Measurements from ENCODE around the gene GRK5. TPM values are rescaled to one million over a fixed set of nuclear protein-coding genes. Genes with fewer than 3 reads are reported as not detected.

GRK5 gene
- polyA plus RNA-seq, 1 donor from 2014 or later: 34.9 TPM

DNA sequence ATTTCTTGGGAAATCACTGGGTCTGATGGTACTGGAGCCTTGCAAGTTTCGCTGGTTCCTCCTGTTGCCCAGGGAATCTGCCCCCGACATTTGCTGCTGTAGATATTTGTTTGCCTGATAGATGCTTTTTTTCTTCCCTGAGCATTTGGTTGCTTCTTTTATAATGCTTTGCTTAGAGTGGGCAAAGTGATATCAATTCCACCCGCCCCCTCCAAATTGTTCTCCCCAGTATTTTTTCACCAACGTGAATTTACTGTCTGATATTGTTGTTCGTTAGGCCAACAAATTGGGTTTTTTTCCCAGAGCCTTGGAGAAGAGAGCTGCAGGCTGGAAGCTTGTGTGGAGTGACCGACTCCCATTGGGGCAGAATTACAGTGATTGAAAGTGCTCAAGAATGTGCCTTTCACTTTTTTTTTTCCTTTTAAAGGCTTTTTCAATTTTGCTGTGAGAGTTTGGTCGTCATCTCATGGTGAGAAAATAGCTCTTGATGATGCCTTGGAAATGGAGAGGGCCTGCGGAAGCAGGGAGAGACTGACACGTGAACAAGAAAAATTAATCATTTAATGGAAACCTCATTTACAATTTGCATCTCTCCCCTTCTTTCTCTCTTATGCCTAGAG, 2.5 kb downstream of the GRK5 start:
- Histone ChIP-seq H2AFZ (ENCODE audit: low read depth, low read length) (no peak overlapping the region), H3F3A (ENCODE audit: insufficient read depth, low read length, poor library complexity, severe bottlenecking) (peaks cover 4% of the 10 kb centered on the region), H3K4me3 (ENCODE audit: low read length) (peak overlapping the region; percentile 77), H3K9me3 (ENCODE audit: low read length) (no peaks in the 10 kb centered on the region), H3K9ac (ENCODE audit: low read length) (peak overlapping the region; percentile 84), H3K79me2 (replicated peaks; ENCODE audit: insufficient read depth, low read length) (peaks cover 11% of the 10 kb centered on the region), H3K36me3 (ENCODE audit: insufficient read depth, low read length) (no peaks in the 10 kb centered on the region), H3K4me2 (ENCODE audit: low read length) (peak overlapping the region; percentile 80), H4K20me1 (ENCODE audit: insufficient read depth) (no peaks in the 10 kb centered on the region), H3K27me3 (ENCODE audit: insufficient read depth, low read depth, low read length) (no peaks in the 10 kb centered on the region), H3K9me2 (ENCODE audit: insufficient read depth, low read length) (no peaks in the 10 kb centered on the region), H3K27ac (ENCODE audit: low read length) (peak overlapping the region; percentile 27)
- no peak for TF ChIP-seq RAD21 (conservative IDR thresholded peaks at IDR 0.05)
- no peak for TF ChIP-seq EP300 (conservative IDR thresholded peaks at IDR 0.05; ENCODE audit: poor library complexity, severe bottlenecking)
- TF ChIP-seq MXI1 (conservative IDR thresholded peaks at IDR 0.05; ENCODE audit: poor library complexity, severe bottlenecking): no peak
- TF ChIP-seq, protein P1, sequence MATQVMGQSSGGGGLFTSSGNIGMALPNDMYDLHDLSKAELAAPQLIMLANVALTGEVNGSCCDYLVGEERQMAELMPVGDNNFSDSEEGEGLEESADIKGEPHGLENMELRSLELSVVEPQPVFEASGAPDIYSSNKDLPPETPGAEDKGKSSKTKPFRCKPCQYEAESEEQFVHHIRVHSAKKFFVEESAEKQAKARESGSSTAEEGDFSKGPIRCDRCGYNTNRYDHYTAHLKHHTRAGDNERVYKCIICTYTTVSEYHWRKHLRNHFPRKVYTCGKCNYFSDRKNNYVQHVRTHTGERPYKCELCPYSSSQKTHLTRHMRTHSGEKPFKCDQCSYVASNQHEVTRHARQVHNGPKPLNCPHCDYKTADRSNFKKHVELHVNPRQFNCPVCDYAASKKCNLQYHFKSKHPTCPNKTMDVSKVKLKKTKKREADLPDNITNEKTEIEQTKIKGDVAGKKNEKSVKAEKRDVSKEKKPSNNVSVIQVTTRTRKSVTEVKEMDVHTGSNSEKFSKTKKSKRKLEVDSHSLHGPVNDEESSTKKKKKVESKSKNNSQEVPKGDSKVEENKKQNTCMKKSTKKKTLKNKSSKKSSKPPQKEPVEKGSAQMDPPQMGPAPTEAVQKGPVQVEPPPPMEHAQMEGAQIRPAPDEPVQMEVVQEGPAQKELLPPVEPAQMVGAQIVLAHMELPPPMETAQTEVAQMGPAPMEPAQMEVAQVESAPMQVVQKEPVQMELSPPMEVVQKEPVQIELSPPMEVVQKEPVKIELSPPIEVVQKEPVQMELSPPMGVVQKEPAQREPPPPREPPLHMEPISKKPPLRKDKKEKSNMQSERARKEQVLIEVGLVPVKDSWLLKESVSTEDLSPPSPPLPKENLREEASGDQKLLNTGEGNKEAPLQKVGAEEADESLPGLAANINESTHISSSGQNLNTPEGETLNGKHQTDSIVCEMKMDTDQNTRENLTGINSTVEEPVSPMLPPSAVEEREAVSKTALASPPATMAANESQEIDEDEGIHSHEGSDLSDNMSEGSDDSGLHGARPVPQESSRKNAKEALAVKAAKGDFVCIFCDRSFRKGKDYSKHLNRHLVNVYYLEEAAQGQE (IDR thresholded peaks at IDR 0.05; ENCODE audit: borderline replicate concordance): no peak
- TF ChIP-seq, protein P2, sequence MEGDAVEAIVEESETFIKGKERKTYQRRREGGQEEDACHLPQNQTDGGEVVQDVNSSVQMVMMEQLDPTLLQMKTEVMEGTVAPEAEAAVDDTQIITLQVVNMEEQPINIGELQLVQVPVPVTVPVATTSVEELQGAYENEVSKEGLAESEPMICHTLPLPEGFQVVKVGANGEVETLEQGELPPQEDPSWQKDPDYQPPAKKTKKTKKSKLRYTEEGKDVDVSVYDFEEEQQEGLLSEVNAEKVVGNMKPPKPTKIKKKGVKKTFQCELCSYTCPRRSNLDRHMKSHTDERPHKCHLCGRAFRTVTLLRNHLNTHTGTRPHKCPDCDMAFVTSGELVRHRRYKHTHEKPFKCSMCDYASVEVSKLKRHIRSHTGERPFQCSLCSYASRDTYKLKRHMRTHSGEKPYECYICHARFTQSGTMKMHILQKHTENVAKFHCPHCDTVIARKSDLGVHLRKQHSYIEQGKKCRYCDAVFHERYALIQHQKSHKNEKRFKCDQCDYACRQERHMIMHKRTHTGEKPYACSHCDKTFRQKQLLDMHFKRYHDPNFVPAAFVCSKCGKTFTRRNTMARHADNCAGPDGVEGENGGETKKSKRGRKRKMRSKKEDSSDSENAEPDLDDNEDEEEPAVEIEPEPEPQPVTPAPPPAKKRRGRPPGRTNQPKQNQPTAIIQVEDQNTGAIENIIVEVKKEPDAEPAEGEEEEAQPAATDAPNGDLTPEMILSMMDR (IDR thresholded peaks at IDR 0.05; ENCODE audit: poor library complexity, severe bottlenecking): peak; percentile 43
- TF ChIP-seq EZH2 (IDR thresholded peaks at IDR 0.05; ENCODE audit: borderline replicate concordance, insufficient read depth, low read length, poor library complexity, severe bottlenecking): no peak
- TF ChIP-seq POLR2AphosphoS5 (IDR thresholded peaks at IDR 0.05): no peak
- peak; percentile 13 for TF ChIP-seq SMC3 (conservative IDR thresholded peaks at IDR 0.05; ENCODE audit: poor library complexity)
- TF ChIP-seq TAF1 (IDR thresholded peaks at IDR 0.05; ENCODE audit: low read depth): no peak

DNA sequence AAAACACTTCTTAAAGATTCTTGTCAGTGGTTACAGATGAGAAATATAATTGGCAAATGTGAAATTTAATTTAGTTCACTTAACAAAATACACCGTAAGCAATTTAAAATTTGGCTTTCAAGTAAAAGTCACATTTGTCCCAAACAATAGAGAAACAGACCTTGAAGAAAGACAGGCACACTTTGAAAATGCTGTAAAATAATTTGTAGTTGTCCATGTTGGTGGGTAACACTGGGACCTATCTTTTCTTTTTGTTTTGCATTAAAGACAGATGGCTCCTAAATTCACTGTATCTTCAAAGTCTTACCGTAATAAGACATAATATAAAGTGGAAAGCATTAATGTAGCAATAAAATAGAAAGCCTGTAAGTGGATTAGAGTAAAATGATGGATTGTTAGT, 3.3 kb downstream of the GRK5 start:
- Histone ChIP-seq H3K36me3 (ENCODE audit: insufficient read depth, low read length) (no peaks in the 10 kb centered on the region), H3F3A (ENCODE audit: insufficient read depth, low read length, poor library complexity, severe bottlenecking) (peaks cover 4% of the 10 kb centered on the region), H3K79me2 (replicated peaks; ENCODE audit: insufficient read depth, low read length) (peaks cover 11% of the 10 kb centered on the region), H3K27me3 (ENCODE audit: insufficient read depth, low read depth, low read length) (no peaks in the 10 kb centered on the region), H2AFZ (ENCODE audit: low read depth, low read length) (no peak overlapping the region), H4K20me1 (ENCODE audit: insufficient read depth) (no peaks in the 10 kb centered on the region), H3K27ac (ENCODE audit: low read length) (no peak overlapping the region), H3K4me2 (ENCODE audit: low read length) (peak overlapping the region; percentile 80), H3K4me3 (ENCODE audit: low read length) (peak overlapping the region; percentile 77), H3K9me2 (ENCODE audit: insufficient read depth, low read length) (no peaks in the 10 kb centered on the region), H3K9ac (ENCODE audit: low read length) (no peak overlapping the region), H3K9me3 (ENCODE audit: low read length) (no peaks in the 10 kb centered on the region)
- TF ChIP-seq SMC3 (conservative IDR thresholded peaks at IDR 0.05; ENCODE audit: poor library complexity) (no peak), POLR2AphosphoS5 (IDR thresholded peaks at IDR 0.05) (no peak), EP300 (conservative IDR thresholded peaks at IDR 0.05; ENCODE audit: poor library complexity, severe bottlenecking) (no peak), TAF1 (IDR thresholded peaks at IDR 0.05; ENCODE audit: low read depth) (no peak)
- TF ChIP-seq, protein P1 (IDR thresholded peaks at IDR 0.05; ENCODE audit: borderline replicate concordance): no peak
